Thyroid gland (tissue), 4 donors: Measurements from ENCODE around the gene SIK3. TPM values are rescaled to one million over a fixed set of nuclear protein-coding genes. Genes with fewer than 3 reads are reported as not detected.
A peak's percentile ranks its signal among the peaks of the same experiment; 100 is the strongest.

ENCODE experiments used
- DNase-seq, 2 donors: peaks; one replicate each; pipeline ENCODE4 v3.0.0-alpha.2; 2019
- H3K27ac ChIP-seq, 3 donors: fragments of 200-600 bp; sonication (generic); 1 replicate in 2 of 3; 2 replicates in 1 of 3; pipeline ENCODE4 v1.5.1; 2016 to 2019; ENCODE audit warnings: mild to moderate bottlenecking in 1 of 3, moderate library complexity in 1 of 3
- H3K27me3 ChIP-seq: fragments of 200-600 bp; sonication (generic); one replicate; pipeline ENCODE4 v1.5.1; 2019
- H3K36me3 ChIP-seq, 2 donors: fragments of 200-600 bp; sonication (generic); one replicate each; pipeline ENCODE4 v1.5.1; 2016 to 2019
- H3K4me1 ChIP-seq, 2 donors: fragments of 200-600 bp; sonication (generic); one replicate each; pipeline ENCODE4 v1.5.1; 2017 to 2019
- H3K4me3 ChIP-seq, 3 donors: fragments of 200-600 bp; sonication (generic); replicated peaks in 1 of 3; 1 replicate in 2 of 3; 2 replicates in 1 of 3; pipeline ENCODE4 v1.5.1; 2016; ENCODE audit warnings: mild to moderate bottlenecking in 1 of 3
- H3K9me3 ChIP-seq: fragments of 200-600 bp; sonication (generic); one replicate; pipeline ENCODE4 v1.5.1; 2017
- POLR2A ChIP-seq, 2 donors: fragments of 450-650 bp; IDR thresholded peaks; one replicate each; pipeline ENCODE4 v1.6.1; 2017; ENCODE audit warnings: antibody characterized with exemption in 2 of 2, mild to moderate bottlenecking in 2 of 2, moderate library complexity in 1 of 2
- WGBS, 2 donors: methylation state at CpG; one replicate each; pipeline ENCODE4 v1.1.5; 2017; 5-methylcytosine and 5-hydroxymethylcytosine counted together
- intact Hi-C: fragments of 100-400 bp; cut with DNase I; formaldehyde crosslinking; loops from one replicate; pipeline ENCODE4 v1.15.1; 2023
- total RNA-seq, 4 donors: library from RNA; depleted of rRNA; stranded (reverse); fragments of >200 nt; gene quantifications; one replicate each; pipeline ENCODE4 v1.2.3, GENCODE V29; 2016
- TF ChIP-seq, protein P1 (sequence below), 6 experiments: fragments of 200-600 bp in 3 of 6; fragments of 450-650 bp in 3 of 6; sonication (generic) in 3 of 6; IDR thresholded peaks; one replicate each; pipeline ENCODE4 v1.5.1; 2016 to 2019; ENCODE audit warnings: antibody characterized with exemption in 6 of 6, mild to moderate bottlenecking in 2 of 6, inconsistent platforms in 1 of 6, moderate library complexity in 1 of 6

SIK3 gene
- total RNA-seq, 4 donors from 2014 or later, result 46.0 to 86.3 (median 71.9) TPM

DNA sequence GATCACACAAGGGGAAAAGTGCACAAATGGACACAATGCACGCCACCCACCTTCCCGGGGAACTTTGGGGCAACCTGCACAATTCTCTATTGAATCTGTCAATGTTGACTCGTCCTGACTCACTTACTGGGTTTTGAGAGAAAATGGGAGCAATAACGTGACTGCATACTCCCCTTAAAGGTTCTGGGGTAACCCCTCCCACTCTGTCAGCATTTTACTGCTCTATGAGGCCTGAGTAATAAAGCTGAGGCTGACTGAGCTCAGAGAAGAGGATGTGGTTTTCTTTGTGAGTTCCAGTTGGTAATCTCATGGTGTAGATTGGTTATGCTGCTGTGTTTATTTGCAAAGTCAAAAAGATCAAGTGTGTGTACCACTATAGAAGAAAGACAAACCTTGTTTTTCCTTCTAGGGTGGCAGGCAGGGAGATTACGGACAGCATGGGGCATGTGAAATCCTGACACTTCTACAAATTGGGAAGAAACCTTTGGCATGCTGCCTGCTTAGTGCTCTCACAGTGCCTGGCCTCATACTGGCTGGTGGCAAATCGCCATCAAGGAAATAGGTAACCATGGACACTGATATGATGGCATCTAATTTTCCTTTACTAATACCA lies 244.7 kb downstream of the SIK3 start:
- WGBS, 2 donors, result 69 to 89% methylated on average over 6 of the region's 6 CpGs
- H3K9me3 ChIP-seq, result no peaks in the 10 kb centered on the region
- H3K27ac ChIP-seq, result no peak overlapping the region
- peaks cover 13 to 25% of the 10 kb centered on the region in 2 donors for H3K4me1 ChIP-seq
- intact Hi-C loops, result no loop called here
- no peak overlapping the region for H3K4me3 ChIP-seq
- TF ChIP-seq POLR2A (IDR thresholded peaks at IDR 0.05), result no peak
- TF ChIP-seq, protein P1, sequence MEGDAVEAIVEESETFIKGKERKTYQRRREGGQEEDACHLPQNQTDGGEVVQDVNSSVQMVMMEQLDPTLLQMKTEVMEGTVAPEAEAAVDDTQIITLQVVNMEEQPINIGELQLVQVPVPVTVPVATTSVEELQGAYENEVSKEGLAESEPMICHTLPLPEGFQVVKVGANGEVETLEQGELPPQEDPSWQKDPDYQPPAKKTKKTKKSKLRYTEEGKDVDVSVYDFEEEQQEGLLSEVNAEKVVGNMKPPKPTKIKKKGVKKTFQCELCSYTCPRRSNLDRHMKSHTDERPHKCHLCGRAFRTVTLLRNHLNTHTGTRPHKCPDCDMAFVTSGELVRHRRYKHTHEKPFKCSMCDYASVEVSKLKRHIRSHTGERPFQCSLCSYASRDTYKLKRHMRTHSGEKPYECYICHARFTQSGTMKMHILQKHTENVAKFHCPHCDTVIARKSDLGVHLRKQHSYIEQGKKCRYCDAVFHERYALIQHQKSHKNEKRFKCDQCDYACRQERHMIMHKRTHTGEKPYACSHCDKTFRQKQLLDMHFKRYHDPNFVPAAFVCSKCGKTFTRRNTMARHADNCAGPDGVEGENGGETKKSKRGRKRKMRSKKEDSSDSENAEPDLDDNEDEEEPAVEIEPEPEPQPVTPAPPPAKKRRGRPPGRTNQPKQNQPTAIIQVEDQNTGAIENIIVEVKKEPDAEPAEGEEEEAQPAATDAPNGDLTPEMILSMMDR (IDR thresholded peaks at IDR 0.05), result no peak
- no peak for DNase-seq
- peaks cover 15% of the 10 kb centered on the region in 2 donors for H3K36me3 ChIP-seq
- no peaks in the 10 kb centered on the region for H3K27me3 ChIP-seq

DNA sequence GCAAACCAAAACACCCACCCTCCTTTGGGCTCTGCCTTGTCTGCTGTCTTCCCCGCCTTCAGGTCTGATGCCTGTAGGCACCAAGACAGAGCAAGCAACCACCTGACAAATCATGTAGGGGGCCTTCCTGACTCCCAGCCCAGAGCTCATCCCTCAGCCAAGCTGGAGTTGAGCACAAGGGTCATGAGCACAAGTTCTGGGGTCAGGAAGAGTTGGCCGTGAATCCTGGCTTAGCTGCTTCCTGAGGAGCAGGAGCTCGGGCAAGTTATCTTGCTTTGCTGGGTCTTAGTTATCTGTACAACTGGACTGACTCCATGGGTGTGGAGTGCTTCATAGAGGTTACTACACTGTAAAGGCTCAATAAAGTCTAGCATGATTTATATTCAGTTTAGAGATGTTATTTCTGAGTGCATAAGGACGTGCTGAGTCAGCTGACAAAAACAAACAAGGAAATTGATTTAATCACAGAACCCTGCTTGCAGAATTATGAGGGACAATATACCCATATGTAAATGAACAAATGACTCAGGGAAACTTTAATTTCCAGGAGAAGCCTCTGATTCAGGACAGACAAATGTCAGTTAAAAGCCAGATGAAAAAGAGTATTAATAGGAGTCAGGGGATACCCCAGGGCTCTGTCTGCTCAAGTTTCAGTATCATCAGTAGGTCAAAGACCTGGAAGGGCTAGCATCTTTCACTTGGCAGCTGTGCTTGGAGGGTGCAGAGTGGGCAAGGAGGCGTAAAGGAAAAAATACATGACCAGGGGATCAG lies 245.8 kb downstream of the SIK3 start:
- Histone ChIP-seq H3K27ac (peak overlapping the region in 2 of 3 donors; percentile 12 to 15), H3K4me3 (no peak overlapping the region), H3K4me1 (peaks cover 13 to 25% of the 10 kb centered on the region in 2 donors), H3K9me3 (no peaks in the 10 kb centered on the region), H3K27me3 (no peaks in the 10 kb centered on the region), H3K36me3 (peaks cover 16 to 18% of the 10 kb centered on the region in 2 donors)
- DNase-seq, result no peak
- intact Hi-C loops, result no loop called here
- WGBS, 2 donors, result 64 to 78% methylated on average over 5 of the region's 5 CpGs
- TF ChIP-seq, protein P1 (IDR thresholded peaks at IDR 0.05), result no peak
- TF ChIP-seq POLR2A (IDR thresholded peaks at IDR 0.05), result no peak

DNA sequence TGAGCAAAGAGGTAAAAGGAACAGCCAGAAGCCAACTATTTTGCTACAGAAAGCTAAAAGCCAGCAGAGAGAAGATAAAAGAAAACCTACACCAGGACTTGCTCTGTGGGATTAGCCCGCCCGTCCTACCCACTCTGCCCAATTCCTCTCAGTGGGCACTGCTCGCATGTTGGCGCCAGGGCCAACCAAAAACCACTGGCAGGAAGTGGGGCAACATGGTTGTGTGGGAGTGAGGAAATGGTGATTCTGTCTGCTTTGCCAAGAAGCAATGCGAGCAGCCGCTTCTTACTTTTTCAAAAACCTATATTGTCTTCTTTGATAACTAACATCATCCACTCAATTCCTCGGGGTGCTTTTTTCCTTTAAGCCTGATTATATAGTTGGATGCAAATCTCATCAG lies 246.6 kb downstream of the SIK3 start:
- TF ChIP-seq POLR2A (IDR thresholded peaks at IDR 0.05), result no peak
- Histone ChIP-seq H3K27me3 (no peaks in the 10 kb centered on the region), H3K36me3 (peaks cover 24 to 26% of the 10 kb centered on the region in 2 donors), H3K27ac (no peak overlapping the region), H3K9me3 (no peaks in the 10 kb centered on the region), H3K4me3 (no peak overlapping the region), H3K4me1 (peaks cover 13 to 25% of the 10 kb centered on the region in 2 donors)
- intact Hi-C loops, result no loop called here
- WGBS, 2 donors, result 81 to 90% methylated on average over 7 of the region's 7 CpGs
- no peak for DNase-seq

DNA sequence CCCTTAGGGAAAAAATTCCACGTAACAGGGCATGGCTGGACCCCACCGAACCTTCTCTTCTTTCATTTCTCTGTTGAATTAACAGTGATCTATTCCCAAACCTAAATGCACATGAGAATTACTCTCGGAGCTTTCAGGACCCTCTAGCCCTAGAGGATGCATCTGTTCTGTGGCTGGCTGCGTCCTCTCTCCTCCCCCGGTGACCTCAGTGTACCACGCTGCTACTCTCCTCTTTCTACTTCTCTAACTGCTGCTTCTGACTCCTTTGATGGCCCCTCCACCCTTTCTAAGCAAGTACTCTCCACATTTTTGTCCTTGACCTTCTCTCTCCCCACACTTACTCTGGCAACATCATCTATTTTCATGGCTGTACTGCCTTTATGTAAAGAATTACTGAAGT lies 248.7 kb downstream of the SIK3 start:
- WGBS, 2 donors, result 91 to 93% methylated on average over 6 of the region's 6 CpGs
- DNase-seq, result no peak
- Histone ChIP-seq H3K4me1 (peaks cover 13 to 25% of the 10 kb centered on the region in 2 donors), H3K4me3 (no peak overlapping the region), H3K27ac (no peak overlapping the region), H3K9me3 (no peaks in the 10 kb centered on the region), H3K36me3 (peaks cover 37 to 41% of the 10 kb centered on the region in 2 donors), H3K27me3 (no peaks in the 10 kb centered on the region)
- intact Hi-C loops, result no loop called here
- no peak for TF ChIP-seq POLR2A (IDR thresholded peaks at IDR 0.05)
- TF ChIP-seq, protein P1 (IDR thresholded peaks at IDR 0.05), result no peak

DNA sequence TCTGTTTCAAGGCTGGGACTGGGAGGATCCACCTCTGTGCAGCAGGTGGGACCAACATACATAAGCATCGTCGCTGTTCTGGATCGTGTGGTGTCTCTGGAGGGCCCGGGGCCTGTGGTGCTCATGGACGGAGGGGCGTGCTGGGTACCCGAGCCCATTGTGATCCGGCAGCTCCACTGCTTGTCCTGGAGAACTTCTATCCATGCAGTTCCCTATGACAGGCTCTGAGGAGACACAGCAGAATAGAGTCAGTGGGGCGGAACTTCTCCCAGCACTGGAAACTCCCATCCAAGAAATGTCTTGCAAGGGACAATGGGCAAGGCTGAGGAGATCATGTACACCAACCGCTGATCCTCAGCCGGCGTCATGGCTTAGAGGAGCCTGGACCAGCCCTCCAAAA lies 249.2 kb downstream of the SIK3 start:
- intact Hi-C loops, result no loop called here
- WGBS, 2 donors, result 95 to 96% methylated on average over 12 of the region's 12 CpGs
- no peak for DNase-seq
- Histone ChIP-seq H3K27me3 (no peaks in the 10 kb centered on the region), H3K9me3 (no peaks in the 10 kb centered on the region), H3K36me3 (peaks cover 37 to 41% of the 10 kb centered on the region in 2 donors), H3K4me3 (no peak overlapping the region), H3K4me1 (peaks cover 13 to 23% of the 10 kb centered on the region in 2 donors), H3K27ac (no peak overlapping the region)
- TF ChIP-seq, protein P1 (IDR thresholded peaks at IDR 0.05), result no peak
- TF ChIP-seq POLR2A (IDR thresholded peaks at IDR 0.05), result no peak
